Caki2 (cell line): ENCODE results near the gene ARPC3. TPM values are rescaled to one million over a fixed set of nuclear protein-coding genes. Genes with fewer than 3 reads are reported as not detected.
"Not testable (repeated sequence)": the region's sequence is repeated elsewhere in the genome, so short reads cannot be mapped to it uniquely, and the experiment has no call there.

Experiments used
- DNase-seq: peaks from one replicate; pipeline ENCODE4 v3.0.0-alpha.2; 2015; ENCODE audit warnings: low read depth
- in situ Hi-C: cut with HindIII; loops from 2 replicates; pipeline ENCODE4 v1.10.0; 2016; ENCODE audit warnings: low sequenced_read_pairs, low pct_unique_long_range_greater_than_20kb, mixed read lengths
- total RNA-seq: library from RNA; depleted of rRNA; stranded (reverse); fragments of >200 nt; shearing (Covaris generic); gene quantifications from 2 replicates; pipeline ENCODE4 v1.2.3, GENCODE V29; 2014; ENCODE audit warnings: low replicate concordance; rRNA removed

Gene ARPC3
- total RNA-seq, result 290 and 496 TPM in 2 replicates

GRCh38 chr12:110449799-110450497 lies at the start of gene ARPC3:
Gene ARPC3, minus strand, starts transcription at chr12:110450337. Its CDS starts 77 bp downstream, at chr12:110450260.
- in situ Hi-C loops, result no loop called here
- peak; percentile 88 for DNase-seq

GRCh38 chr12:110498984-110499706 lies 49.0 kb upstream of the ARPC3 start:
- in situ Hi-C loops, result no loop called here
- no peak for DNase-seq

- DNase-seq, result no peak
Measured at GRCh38 chr12:110475426-110475825, 25.3 kb upstream of the ARPC3 start.

GRCh38 chr12:110468214-110469048 lies 18.3 kb upstream of the ARPC3 start, which contains the start of the genes FAM216A and GPN3:
Gene FAM216A, plus strand, starts transcription at chr12:110468845. Its CDS starts 31 bp downstream, at chr12:110468876.
Gene GPN3, minus strand, starts transcription at chr12:110468257. Its CDS starts 54 bp downstream, at chr12:110468203.
- in situ Hi-C loops, result no loop called here
- DNase-seq, result peak; percentile 98

More at GRCh38 chr12:110475426-110475825, 25.3 kb upstream of the ARPC3 start:
- in situ Hi-C loops, result no loop called here

- no peak for DNase-seq
- in situ Hi-C loops, result no loop called here
Measured at GRCh38 chr12:110467847-110468213, 17.7 kb upstream of the ARPC3 start.

- no peak for DNase-seq
- in situ Hi-C loops, result no loop called here
Measured at GRCh38 chr12:110466791-110467190, 16.7 kb upstream of the ARPC3 start.

GRCh38 chr12:110465765-110466164 lies 15.6 kb upstream of the ARPC3 start:
- in situ Hi-C loops, DNase-seq: not testable (repeated sequence)

GRCh38 chr12:110465024-110465423 lies 14.9 kb upstream of the ARPC3 start:
- no peak for DNase-seq
- in situ Hi-C loops, result no loop called here

GRCh38 chr12:110461189-110461588 lies 11.1 kb upstream of the ARPC3 start:
- DNase-seq, in situ Hi-C loops: not testable (repeated sequence)

- in situ Hi-C loops, result no loop called here
- no peak for DNase-seq
Measured at GRCh38 chr12:110458756-110459155, 8.6 kb upstream of the ARPC3 start.

GRCh38 chr12:110453569-110454296 lies 3.6 kb upstream of the ARPC3 start:
- no peak for DNase-seq
- in situ Hi-C loops, result no loop called here

GRCh38 chr12:110451263-110451662 lies 1.1 kb upstream of the ARPC3 start:
- DNase-seq, result no peak
- in situ Hi-C loops, result no loop called here

- in situ Hi-C loops, result no loop called here
Measured at GRCh38 chr12:110444455-110444854, 5.7 kb downstream of the ARPC3 start.

GRCh38 chr12:110436231-110436630 lies 13.9 kb downstream of the ARPC3 start:
- in situ Hi-C loops, result no loop called here
- no peak for DNase-seq

More at GRCh38 chr12:110444455-110444854, 5.7 kb downstream of the ARPC3 start:
- DNase-seq, result no peak

- in situ Hi-C loops, result no loop called here
- DNase-seq, result no peak
Measured at GRCh38 chr12:110431957-110432587, 18.1 kb downstream of the ARPC3 start.

- in situ Hi-C loops, DNase-seq: not testable (repeated sequence)
Measured at GRCh38 chr12:110429676-110430075, 20.5 kb downstream of the ARPC3 start.

- DNase-seq, result no peak
- in situ Hi-C loops, result no loop called here
Measured at GRCh38 chr12:110426406-110426805, 23.7 kb downstream of the ARPC3 start.
